Endothelial cell of umbilical vein (primary cell): ENCODE measurements around the gene MROH2A. TPM values are rescaled to one million over a fixed set of nuclear protein-coding genes. Genes with fewer than 3 reads are reported as not detected.

Experiments
- BruUV-seq: library from RNA; stranded (reverse); fragments of 400-500 nt; replicated peaks from 2 replicates; lab custom pipeline; 2021; lab: Mats Ljungman, UMichigan
- CTCF ChIA-PET: fragments of 300-600, 350-600 bp; sonication (Branson Sonifier 250); formaldehyde crosslinking; loops from one replicate; lab custom pipeline; 2021; ENCODE audit warnings: antibody characterized with exemption, inconsistent platforms; lab: Charles Lee
- POLR2A ChIA-PET: fragments of 300-600, 350-600 bp; sonication (Branson Sonifier 250); formaldehyde crosslinking; loops from one replicate; lab custom pipeline; 2021; ENCODE audit warnings: antibody characterized with exemption, inconsistent platforms; lab: Charles Lee
- DNase-seq: peaks from one replicate; pipeline ENCODE4 v3.0.0-alpha.2; 2011; ENCODE audit warnings: low read depth, low spot score
- FAIRE-seq: peaks from 2 replicates; lab custom pipeline; 2011; peaks lifted over from hg19 to GRCh38; lab: Jason Lieb, UNC
- H2AFZ ChIP-seq: 2 replicates; pipeline ENCODE4 v1.6.0; 2012; ENCODE audit warnings: low read depth, low read length, control low read depth, inconsistent platforms
- H3K27ac ChIP-seq: 2 replicates; pipeline ENCODE4 v1.5.1; 2011; ENCODE audit warnings: low read depth, mild to moderate bottlenecking, control low read depth, low read length, moderate library complexity; ENCODE audit not compliant: insufficient read depth
- H3K27me3 ChIP-seq, 2 experiments: 2 replicates each; pipeline versions ENCODE4 v1.6.0 to v1.6.1; 2011; ENCODE audit warnings: low read length in 2 of 2, mixed read lengths in 1 of 2; ENCODE audit not compliant: control insufficient read depth in 2 of 2, insufficient read depth in 2 of 2
- H3K36me3 ChIP-seq, 2 experiments: 2 replicates in 1 of 2; 3 replicates in 1 of 2; pipeline ENCODE4 v1.5.1; 2011; ENCODE audit warnings: low read length in 2 of 2, mild to moderate bottlenecking in 1 of 2, moderate library complexity in 1 of 2; ENCODE audit not compliant: control insufficient read depth in 2 of 2, insufficient read depth in 2 of 2; ENCODE audit errors: extremely low read depth in 1 of 2
- H3K4me1 ChIP-seq: 3 replicates; pipeline ENCODE4 v1.5.1; 2011; ENCODE audit warnings: mild to moderate bottlenecking, low read length; ENCODE audit not compliant: control insufficient read depth, insufficient read depth; ENCODE audit errors: extremely low read depth
- H3K4me2 ChIP-seq: 2 replicates; pipeline ENCODE4 v1.6.1; 2011; ENCODE audit warnings: low read length, control low read depth, mixed read lengths; ENCODE audit not compliant: insufficient read depth
- H3K4me3 ChIP-seq, 3 experiments: fragments of 200-600 bp in 1 of 3; sonication (generic), shearing (Covaris generic) in 1 of 3; replicated peaks in 1 of 3; 2 replicates each; pipeline ENCODE4 v1.5.1; 2011 to 2016; ENCODE audit warnings: control low read depth in 3 of 3, low read length in 3 of 3, mild to moderate bottlenecking in 2 of 3, inconsistent platforms in 1 of 3, low read depth in 1 of 3, moderate library complexity in 1 of 3; ENCODE audit not compliant: insufficient read depth in 1 of 3
- H3K79me2 ChIP-seq: 2 replicates; pipeline ENCODE4 v1.6.0; 2012; ENCODE audit warnings: low read length, inconsistent platforms; ENCODE audit not compliant: control insufficient read depth, insufficient read depth
- H3K9ac ChIP-seq: replicated peaks from 2 replicates; pipeline ENCODE3; 2011; ENCODE audit warnings: low read length, control low read depth; ENCODE audit not compliant: insufficient read depth; ENCODE audit errors: extremely low read depth
- H3K9me1 ChIP-seq: replicated peaks from 3 replicates; pipeline ENCODE4 v1.6.0; 2011; ENCODE audit warnings: mild to moderate bottlenecking, low read length; ENCODE audit not compliant: control insufficient read depth, insufficient read depth; ENCODE audit errors: extremely low read depth
- H3K9me3 ChIP-seq: replicated peaks from 2 replicates; pipeline ENCODE4 v1.5.1; 2012; ENCODE audit warnings: low read length, inconsistent platforms; ENCODE audit not compliant: control insufficient read depth, insufficient read depth
- H4K20me1 ChIP-seq: replicated peaks from 2 replicates; pipeline ENCODE3; 2011; ENCODE audit warnings: mild to moderate bottlenecking, low read length; ENCODE audit not compliant: control insufficient read depth, insufficient read depth; ENCODE audit errors: extremely low read depth
- EZH2 ChIP-seq: IDR thresholded peaks from 2 replicates; pipeline ENCODE4 v1.6.1; 2012; ENCODE audit warnings: borderline replicate concordance, low read depth, mild to moderate bottlenecking, moderate library complexity, low read length, inconsistent platforms; ENCODE audit not compliant: severe bottlenecking
- FOS ChIP-seq: IDR thresholded peaks from 2 replicates; pipeline ENCODE4 v1.6.1; 2011; ENCODE audit warnings: mild to moderate bottlenecking, low read length, moderate library complexity, borderline replicate concordance; ENCODE audit not compliant: insufficient read depth
- GATA2 ChIP-seq: IDR thresholded peaks from 2 replicates; pipeline ENCODE4 v1.7.0; 2011; ENCODE audit warnings: low read depth, mild to moderate bottlenecking, moderate library complexity, mixed read lengths, low read length; ENCODE audit not compliant: insufficient read length, insufficient read depth
- JUN ChIP-seq: IDR thresholded peaks from 2 replicates; pipeline ENCODE4 v1.6.1; 2011; ENCODE audit warnings: borderline replicate concordance, low read depth; ENCODE audit not compliant: insufficient read length, insufficient read depth
- MAX ChIP-seq: IDR thresholded peaks from 2 replicates; pipeline ENCODE4 v1.6.1; 2011; ENCODE audit not compliant: insufficient read depth, insufficient read length
- MYC ChIP-seq: IDR thresholded peaks from one replicate; pipeline ENCODE4 v1.6.1; 2011; ENCODE audit warnings: mild to moderate bottlenecking, low read depth, low read length
- POLR2A ChIP-seq: IDR thresholded peaks from 2 replicates; pipeline ENCODE4 v1.6.1; 2012; ENCODE audit warnings: low read depth, mild to moderate bottlenecking, control low read depth, low read length
- POLR2AphosphoS5 ChIP-seq: IDR thresholded peaks from 2 replicates; pipeline ENCODE4 v1.6.1; 2012; ENCODE audit warnings: low read depth, mild to moderate bottlenecking, control low read depth, low read length, moderate library complexity; ENCODE audit not compliant: insufficient read depth
- dilution Hi-C: fragments of 300-500 bp; cut with MboI; formaldehyde crosslinking; loops from one replicate; pipeline ENCODE4 v1.15.0; 2019; ENCODE audit warnings: low sequenced_read_pairs; ENCODE audit not compliant: extremely low pct_ligation_motif_present
- intact Hi-C: fragments of 100-400 bp; cut with micrococcal nuclease; formaldehyde crosslinking; loops from one replicate; pipeline ENCODE4 v1.10.0; 2022
- polyA plus RNA-seq, 4 experiments: library from polyadenylated mRNA; depleted of rRNA in 3 of 4; stranded (reverse) in 3 of 4; unstranded in 1 of 4; fragments of >200 nt; gene quantifications; 2 replicates each; pipeline versions ENCODE4 v1.2.1 to v1.2.3, GENCODE V29; 2011 to 2012; ENCODE audit warnings: missing spikeins in 1 of 4
- total RNA-seq: library from RNA; stranded (reverse); gene quantifications from 2 replicates; pipeline ENCODE4 v1.2.3, GENCODE V29; 2021
- TF ChIP-seq, protein P1 (sequence below), 2 donors: IDR thresholded peaks; 1 replicate in 1 of 2; 2 replicates in 1 of 2; pipeline ENCODE4 v1.5.1; 2011; ENCODE audit warnings: low read length in 2 of 2, mild to moderate bottlenecking in 2 of 2, moderate library complexity in 2 of 2, control low read depth in 1 of 2, inconsistent platforms in 1 of 2, low read depth in 1 of 2; ENCODE audit not compliant: insufficient read depth in 1 of 2; ENCODE audit errors: extremely low read depth in 1 of 2

Gene MROH2A
- total and polyA plus RNA-seq, 2 donors (not counting 3 experiments of a cell fraction or from before 2014, with no cell fraction given) = not detected

DNA sequence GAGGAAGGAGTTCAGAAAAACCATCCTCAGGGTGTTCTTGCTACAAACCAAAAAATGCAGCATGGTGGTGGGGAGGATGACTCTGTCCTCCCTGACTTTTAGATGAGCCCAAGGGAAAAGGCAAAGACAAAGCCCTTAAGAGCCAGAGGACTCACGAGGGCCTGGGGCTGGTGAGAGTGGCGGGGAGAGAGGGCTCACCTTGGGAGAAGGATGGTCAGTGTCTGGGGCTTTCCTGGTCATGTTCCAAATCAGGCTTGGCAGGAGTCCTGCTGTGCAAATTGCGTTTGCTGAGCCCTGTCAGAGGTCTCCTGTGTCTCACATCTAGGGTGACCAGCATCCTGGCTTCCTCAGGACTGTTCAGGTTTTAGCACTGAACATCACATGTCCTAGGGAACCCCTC is 13.4 kb upstream of the MROH2A start:
- CTCF ChIA-PET = interaction anchor here (1.6 kb wide), 1 partner anchor 26 kb away, joined by 3 read pairs; no protein-coding TSS in a partner anchor
- Histone ChIP-seq H3K9ac (no peak overlapping the region), H3K4me1 (no peaks in the 10 kb centered on the region), H2AFZ (no peak overlapping the region), H4K20me1 (no peaks in the 10 kb centered on the region), H3K9me1 (no peaks in the 10 kb centered on the region), H3K4me3 (no peak overlapping the region), H3K27ac (no peak overlapping the region), H3K4me2 (no peak overlapping the region), H3K79me2 (no peaks in the 10 kb centered on the region), H3K36me3 (no peaks in the 10 kb centered on the region), H3K27me3 (peaks cover 1 to 6% of the 10 kb centered on the region in 2 experiments), H3K9me3 (no peaks in the 10 kb centered on the region)
- DNase-seq (no peak), FAIRE-seq (no peak)
- POLR2A ChIA-PET = no interaction called here
- intact Hi-C loops (no loop called here), dilution Hi-C loops (no loop called here)
- no peak for TF ChIP-seq GATA2
- no peak for TF ChIP-seq FOS
- no peak for TF ChIP-seq POLR2AphosphoS5
- no peak for TF ChIP-seq MYC
- no peak for TF ChIP-seq POLR2A
- no peak for TF ChIP-seq JUN
- TF ChIP-seq, protein P1, sequence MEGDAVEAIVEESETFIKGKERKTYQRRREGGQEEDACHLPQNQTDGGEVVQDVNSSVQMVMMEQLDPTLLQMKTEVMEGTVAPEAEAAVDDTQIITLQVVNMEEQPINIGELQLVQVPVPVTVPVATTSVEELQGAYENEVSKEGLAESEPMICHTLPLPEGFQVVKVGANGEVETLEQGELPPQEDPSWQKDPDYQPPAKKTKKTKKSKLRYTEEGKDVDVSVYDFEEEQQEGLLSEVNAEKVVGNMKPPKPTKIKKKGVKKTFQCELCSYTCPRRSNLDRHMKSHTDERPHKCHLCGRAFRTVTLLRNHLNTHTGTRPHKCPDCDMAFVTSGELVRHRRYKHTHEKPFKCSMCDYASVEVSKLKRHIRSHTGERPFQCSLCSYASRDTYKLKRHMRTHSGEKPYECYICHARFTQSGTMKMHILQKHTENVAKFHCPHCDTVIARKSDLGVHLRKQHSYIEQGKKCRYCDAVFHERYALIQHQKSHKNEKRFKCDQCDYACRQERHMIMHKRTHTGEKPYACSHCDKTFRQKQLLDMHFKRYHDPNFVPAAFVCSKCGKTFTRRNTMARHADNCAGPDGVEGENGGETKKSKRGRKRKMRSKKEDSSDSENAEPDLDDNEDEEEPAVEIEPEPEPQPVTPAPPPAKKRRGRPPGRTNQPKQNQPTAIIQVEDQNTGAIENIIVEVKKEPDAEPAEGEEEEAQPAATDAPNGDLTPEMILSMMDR (IDR thresholded peaks at IDR 0.05; ENCODE audit: extremely low read depth in 1 of 2, insufficient read depth in 1 of 2, low read depth in 1 of 2, low read length in 2 of 2) = no peak
- no peak for TF ChIP-seq EZH2
- TF ChIP-seq MAX = no peak
- no TSS peak for BruUV-seq
